Activated CD8-positive, alpha-beta T cell treated with anti-CD3 and anti-CD28 coated beads for 36 hours (primary cell): ENCODE results near the gene RAB6A. TPM values are rescaled to one million over a fixed set of nuclear protein-coding genes. Genes with fewer than 3 reads are reported as not detected.

Source experiments
- ATAC-seq: fragments of 200-7000 bp; cut with Tn5 transposase; one replicate; pipeline ENCODE4 v1.10.0; 2021; ENCODE audit warnings: mild to moderate bottlenecking, moderate library complexity
- CTCF ChIA-PET: fragments of 350-600 bp; sonication (Branson Sonifier 250); formaldehyde crosslinking; loops from one replicate; lab custom pipeline; 2021; ENCODE audit warnings: antibody characterized with exemption; lab: Charles Lee
- POLR2A ChIA-PET: fragments of 350-600 bp; sonication (Branson Sonifier 250); formaldehyde crosslinking; loops from one replicate; lab custom pipeline; 2021; ENCODE audit warnings: antibody characterized with exemption; lab: Charles Lee
- DNase-seq: peaks from one replicate; pipeline ENCODE4 v3.0.0-alpha.2; 2020
- H3K27ac Mint-ChIP-seq: one replicate; pipeline ENCODE4 v1.8.0; 2021; ENCODE audit warnings: mild to moderate bottlenecking, mixed read lengths
- H3K27me3 Mint-ChIP-seq: one replicate; pipeline ENCODE4 v1.8.0; 2021; ENCODE audit warnings: mixed read lengths
- H3K36me3 Mint-ChIP-seq: one replicate; pipeline ENCODE4 v1.8.0; 2021; ENCODE audit warnings: low read depth, mixed read lengths
- H3K4me1 Mint-ChIP-seq: one replicate; pipeline ENCODE4 v1.8.0; 2021; ENCODE audit warnings: low read depth, mixed read lengths
- H3K4me3 Mint-ChIP-seq: one replicate; pipeline ENCODE4 v1.8.0; 2021; ENCODE audit warnings: mild to moderate bottlenecking, moderate library complexity, mixed read lengths
- H3K9me3 Mint-ChIP-seq: one replicate; pipeline ENCODE4 v1.8.0; 2021; ENCODE audit warnings: mixed read lengths
- CTCF ChIP-seq: fragments of 200-600 bp; IDR thresholded peaks from one replicate; pipeline ENCODE4 v1.8.0; 2022; ENCODE audit warnings: antibody characterized with exemption, mild to moderate bottlenecking
- intact Hi-C: fragments of 100-400 bp; cut with micrococcal nuclease; formaldehyde crosslinking; loops from one replicate; pipeline ENCODE4 v1.10.0; 2022
- total RNA-seq, 2 experiments: library from RNA; stranded (reverse); gene quantifications; one replicate each; pipeline ENCODE4 v1.2.3, GENCODE V29; 2021

Gene RAB6A
- total RNA-seq, 2 experiments from 2014 or later = 75.3 to 77.6 TPM

DNA sequence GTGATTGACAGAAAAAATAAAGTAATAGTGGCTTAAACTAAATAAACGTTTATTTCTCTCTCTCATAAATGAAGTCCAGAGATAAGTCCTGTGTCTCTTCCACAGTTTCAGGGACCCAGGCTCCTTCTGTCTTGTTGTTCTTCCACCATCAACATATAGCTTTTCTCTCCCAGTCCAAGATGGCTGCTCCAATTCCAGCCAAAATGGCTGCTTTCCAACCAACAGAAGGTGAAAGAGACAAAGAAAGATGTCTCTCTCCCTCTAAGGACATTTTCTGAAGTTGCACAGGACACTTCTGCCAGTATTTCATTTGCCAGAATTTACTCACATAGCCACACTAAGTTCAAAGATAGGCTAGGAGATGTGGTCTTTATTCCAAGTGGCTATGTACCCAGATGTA is 123.9 kb downstream of the RAB6A start:
- Mint-ChIP-seq H3K27me3 (no peaks in the 10 kb centered on the region), H3K36me3 (no peaks in the 10 kb centered on the region), H3K4me3 (no peak overlapping the region), H3K4me1 (peaks cover 12% of the 10 kb centered on the region), H3K9me3 (peaks cover 3% of the 10 kb centered on the region), H3K27ac (no peak overlapping the region)
- intact Hi-C loops = no loop called here
- no peak for ATAC-seq
- no peak for TF ChIP-seq CTCF
- ChIA-PET POLR2A (no interaction called here), CTCF (interaction anchor here (1.0 to 4.0 kb wide), 6 partner anchors 9 to 301 kb away, joined by 3 to 35 read pairs (median 6); partner anchors contain the start of gene PLEKHB1)
- no peak for DNase-seq

DNA sequence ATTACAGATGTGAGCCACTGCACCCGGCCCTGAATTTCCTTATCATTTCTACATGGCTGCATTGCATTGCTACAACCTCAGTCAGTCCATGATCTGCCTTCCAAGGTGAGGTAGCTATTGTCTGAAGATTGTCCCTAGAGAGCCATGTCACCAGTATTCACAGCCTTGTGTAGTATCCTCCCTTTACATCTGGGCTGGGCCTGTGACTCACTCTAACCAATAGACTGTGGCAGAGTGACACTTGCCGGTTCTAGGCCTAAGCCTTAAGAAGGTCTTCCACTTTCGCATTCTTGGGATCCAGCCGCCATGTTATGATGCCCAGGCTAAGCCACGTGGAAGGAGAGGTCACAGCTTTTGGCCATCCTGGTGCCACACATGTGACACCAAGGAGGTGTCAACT is 124.6 kb downstream of the RAB6A start:
- peak; percentile 34 for ATAC-seq
- Mint-ChIP-seq H3K4me3 (no peak overlapping the region), H3K4me1 (peaks cover 12% of the 10 kb centered on the region), H3K27me3 (no peaks in the 10 kb centered on the region), H3K36me3 (no peaks in the 10 kb centered on the region), H3K9me3 (peaks cover 4% of the 10 kb centered on the region), H3K27ac (no peak overlapping the region)
- TF ChIP-seq CTCF = no peak
- CTCF ChIA-PET = interaction anchor here (1.0 to 4.0 kb wide), 6 partner anchors 10 to 301 kb away, joined by 3 to 35 read pairs (median 6); no protein-coding TSS in a partner anchor
- POLR2A ChIA-PET = interaction anchor here (0.7 kb wide), 1 partner anchor 11 kb away, joined by 3 read pairs; no protein-coding TSS in a partner anchor
- DNase-seq = peak; percentile 11
- intact Hi-C loops = no loop called here

DNA sequence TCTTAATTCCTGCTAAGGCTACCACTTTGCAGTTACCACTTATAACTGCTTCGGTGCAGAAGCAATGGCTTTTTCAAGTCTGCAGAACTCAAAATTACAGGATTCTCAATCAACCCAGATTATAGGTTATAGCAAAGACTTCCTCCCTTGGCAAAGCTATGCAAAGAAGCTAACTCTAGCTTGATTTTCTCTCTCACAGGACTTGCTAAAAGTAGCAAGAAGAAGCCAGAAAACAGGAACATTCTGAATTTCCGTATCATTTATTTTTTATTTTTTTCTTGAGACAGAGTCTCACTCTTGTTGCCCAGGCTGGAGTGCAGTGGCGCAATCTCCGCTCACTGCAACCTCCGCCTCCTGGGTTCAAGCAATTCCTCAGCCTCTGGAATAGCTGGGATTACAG is 125.2 kb downstream of the RAB6A start:
- TF ChIP-seq CTCF = no peak
- ATAC-seq (no peak), DNase-seq (no peak)
- Mint-ChIP-seq H3K9me3 (peaks cover 4% of the 10 kb centered on the region), H3K4me3 (no peak overlapping the region), H3K27ac (no peak overlapping the region), H3K36me3 (no peaks in the 10 kb centered on the region), H3K4me1 (peaks cover 11% of the 10 kb centered on the region), H3K27me3 (no peaks in the 10 kb centered on the region)
- CTCF ChIA-PET = interaction anchor here (0.6 to 4.0 kb wide), 6 partner anchors 10 to 1646 kb away, joined by 3 to 35 read pairs (median 6); no protein-coding TSS in a partner anchor
- intact Hi-C loops = no loop called here
- POLR2A ChIA-PET = interaction anchor here (0.7 kb wide), 2 partner anchors 11 to 153 kb away, joined by 3 read pairs; no protein-coding TSS in a partner anchor

DNA sequence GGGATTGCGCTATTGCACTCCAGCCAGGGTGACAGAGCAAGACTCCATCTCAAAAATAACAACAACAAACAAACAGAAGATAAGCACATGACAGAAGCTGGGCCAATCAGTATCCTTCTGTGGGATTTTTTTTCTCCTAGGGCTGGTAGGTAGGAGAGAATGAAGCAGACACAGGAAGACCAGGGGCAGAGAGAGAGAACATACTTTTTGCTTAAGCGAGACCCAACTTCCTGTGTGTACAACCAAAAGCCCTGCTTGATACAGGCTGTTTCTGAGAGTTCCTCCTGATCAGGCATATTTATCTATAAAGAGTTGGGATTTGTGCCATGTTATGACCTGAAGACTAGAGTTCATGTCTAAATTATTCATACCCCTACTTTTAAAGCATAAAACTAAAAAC is 126.9 kb downstream of the RAB6A start:
- Mint-ChIP-seq H3K36me3 (no peaks in the 10 kb centered on the region), H3K4me3 (no peak overlapping the region), H3K4me1 (peaks cover 6% of the 10 kb centered on the region), H3K27ac (no peak overlapping the region), H3K9me3 (peaks cover 4% of the 10 kb centered on the region), H3K27me3 (no peaks in the 10 kb centered on the region)
- ATAC-seq (no peak), DNase-seq (no peak)
- intact Hi-C loops = no loop called here
- ChIA-PET CTCF (interaction anchor here (4.0 kb wide), 1 partner anchor 8 kb away, joined by 35 read pairs; no protein-coding TSS in a partner anchor), POLR2A (no interaction called here)
- no peak for TF ChIP-seq CTCF

DNA sequence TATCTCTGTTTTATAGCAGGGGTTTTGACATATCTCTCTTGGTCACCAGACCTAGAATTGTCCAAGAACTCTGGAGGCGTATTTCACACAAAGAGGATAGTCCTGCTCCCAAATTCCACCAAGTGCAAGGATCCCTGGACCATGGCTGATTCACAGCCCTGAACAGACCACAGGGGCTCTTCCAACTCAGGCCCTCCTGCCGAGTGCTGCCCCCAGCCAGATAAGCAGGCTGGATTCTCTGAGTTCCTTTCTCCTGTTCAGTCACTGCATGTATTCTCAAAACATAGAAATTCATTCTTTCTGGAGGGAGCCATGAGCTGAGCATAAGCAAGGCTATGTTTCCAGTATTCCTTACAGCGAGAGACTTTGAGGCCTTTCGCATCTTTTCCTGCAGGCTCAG is 127.9 kb downstream of the RAB6A start:
- ChIA-PET POLR2A (no interaction called here), CTCF (no interaction called here)
- Mint-ChIP-seq H3K9me3 (peaks cover 4% of the 10 kb centered on the region), H3K27me3 (no peaks in the 10 kb centered on the region), H3K36me3 (no peaks in the 10 kb centered on the region), H3K27ac (no peak overlapping the region), H3K4me1 (peaks cover 6% of the 10 kb centered on the region), H3K4me3 (no peak overlapping the region)
- TF ChIP-seq CTCF = no peak
- intact Hi-C loops = no loop called here
- DNase-seq (no peak), ATAC-seq (no peak)
